Effector memory CD4-positive, alpha-beta T cell (primary cell): ENCODE results near the gene POSTN.

Experiments used
- DNase-seq, 3 donors: peaks; one replicate each; pipeline ENCODE4 v3.0.0-alpha.2; 2020
- H3K27ac ChIP-seq: 2 replicates; pipeline ENCODE4 v1.7.0; 2013; ENCODE audit warnings: mild to moderate bottlenecking, low read length, moderate library complexity; ENCODE audit not compliant: insufficient read depth, poor library complexity, severe bottlenecking
- H3K27me3 ChIP-seq: replicated peaks from 2 replicates; pipeline ENCODE4 v1.7.0; 2013; ENCODE audit warnings: mild to moderate bottlenecking, low read length; ENCODE audit not compliant: insufficient read depth, control insufficient read depth, poor library complexity, severe bottlenecking
- H3K36me3 ChIP-seq: 2 replicates; pipeline ENCODE4 v1.7.0; 2013; ENCODE audit warnings: mild to moderate bottlenecking, low read length, moderate library complexity; ENCODE audit not compliant: control insufficient read depth, insufficient read depth
- H3K4me1 ChIP-seq: 2 replicates; pipeline ENCODE4 v1.7.0; 2013; ENCODE audit warnings: low read length, mild to moderate bottlenecking; ENCODE audit not compliant: control insufficient read depth, insufficient read depth, poor library complexity, severe bottlenecking
- H3K4me3 ChIP-seq: 2 replicates; pipeline ENCODE4 v1.7.0; 2013; ENCODE audit warnings: low read length, low read depth, mild to moderate bottlenecking; ENCODE audit not compliant: insufficient read depth, poor library complexity, severe bottlenecking
- H3K9me3 ChIP-seq: 2 replicates; pipeline ENCODE4 v1.7.0; 2013; ENCODE audit warnings: mild to moderate bottlenecking, low read length, moderate library complexity; ENCODE audit not compliant: control insufficient read depth

Gene POSTN

GRCh38 chr13:37531049-37531448 is 67.5 kb downstream of the POSTN start:
- no peak for DNase-seq
- H3K36me3 ChIP-seq = no peaks in the 10 kb centered on the region
- no peaks in the 10 kb centered on the region for H3K4me1 ChIP-seq
- H3K27me3 ChIP-seq = no peaks in the 10 kb centered on the region
- H3K4me3 ChIP-seq = no peak overlapping the region
- no peaks in the 10 kb centered on the region for H3K9me3 ChIP-seq
- H3K27ac ChIP-seq = no peak overlapping the region

- Histone ChIP-seq H3K4me3 (no peak overlapping the region), H3K27ac (no peak overlapping the region), H3K36me3 (no peaks in the 10 kb centered on the region), H3K27me3 (no peaks in the 10 kb centered on the region), H3K4me1 (no peaks in the 10 kb centered on the region), H3K9me3 (no peaks in the 10 kb centered on the region)
- DNase-seq = no peak
Measured at GRCh38 chr13:37529751-37530385, 68.7 kb downstream of the POSTN start.

- Histone ChIP-seq H3K9me3 (no peaks in the 10 kb centered on the region), H3K27ac (no peak overlapping the region), H3K27me3 (no peaks in the 10 kb centered on the region), H3K4me1 (no peaks in the 10 kb centered on the region), H3K36me3 (no peaks in the 10 kb centered on the region), H3K4me3 (no peak overlapping the region)
- no peak for DNase-seq
Measured at GRCh38 chr13:37526710-37527473, 71.7 kb downstream of the POSTN start.

- no peak for DNase-seq
- H3K4me3 ChIP-seq = no peak overlapping the region
- H3K9me3 ChIP-seq = no peaks in the 10 kb centered on the region
- H3K27me3 ChIP-seq = no peaks in the 10 kb centered on the region
- H3K27ac ChIP-seq = no peak overlapping the region
- no peaks in the 10 kb centered on the region for H3K4me1 ChIP-seq
- H3K36me3 ChIP-seq = no peaks in the 10 kb centered on the region
Measured at GRCh38 chr13:37515226-37515625, 83.3 kb downstream of the POSTN start.
